HCT116 (cell line): ENCODE results near the gene VAV2. TPM values are rescaled to one million over a fixed set of nuclear protein-coding genes. Genes with fewer than 3 reads are reported as not detected.

Experiments
- ATAC-seq: fragments of 200-7000 bp; cut with Tn5 transposase; 2 replicates; pipeline ENCODE4 v1.9.1; 2020; ENCODE audit warnings: mild to moderate bottlenecking, moderate library complexity
- BruUV-seq: library from RNA; stranded (reverse); fragments of 400-500 nt; replicated peaks from 2 replicates; lab custom pipeline; 2021; lab: Mats Ljungman, UMichigan
- CTCF ChIA-PET: fragments of 300-600 bp; sonication (Branson Sonifier 250); formaldehyde crosslinking; loops from one replicate; lab custom pipeline; 2021; ENCODE audit warnings: antibody characterized with exemption; lab: Charles Lee
- POLR2A ChIA-PET: fragments of 300-600, 350-600 bp; sonication (Branson Sonifier 250); formaldehyde crosslinking; loops from one replicate; lab custom pipeline; 2021; ENCODE audit warnings: antibody characterized with exemption; lab: Charles Lee
- RAD21 ChIA-PET, 2 experiments: fragments of 300-600 bp; sonication (Branson Sonifier 250); formaldehyde crosslinking; loops; one replicate each; lab custom pipeline; 2023; ENCODE audit warnings: low total read pairs in 2 of 2; ENCODE audit not compliant: uncharacterized antibody in 2 of 2, unreplicated experiment in 2 of 2, low non-redundant PET in 1 of 2; lab: Charles Lee
- DNase-seq: peaks from one replicate; pipeline ENCODE4 v3.0.0-alpha.2; 2010; ENCODE audit warnings: low read depth, low spot score
- H2AFZ ChIP-seq: fragments of 200-600 bp; shearing (Covaris generic), sonication (generic); 2 replicates; pipeline ENCODE4 v1.6.1; 2017; ENCODE audit warnings: low read depth, mixed run types, mixed read lengths, antibody characterized with exemption, low read length; ENCODE audit not compliant: poor library complexity, severe bottlenecking
- H3K27ac ChIP-seq: 2 replicates; pipeline ENCODE4 v1.5.1; 2012; ENCODE audit warnings: low read depth, low read length
- H3K27me3 ChIP-seq: fragments of 200-600 bp; sonication (generic); 2 replicates; pipeline ENCODE4 v1.6.1; 2016; ENCODE audit warnings: mixed run types, low read length, mixed read lengths; ENCODE audit not compliant: insufficient read depth
- H3K36me3 ChIP-seq, 2 experiments: fragments of 200-500 bp in 1 of 2; fragments of 200-600 bp in 1 of 2; sonication (Bioruptor generic) in 1 of 2; sonication (generic) in 1 of 2; 2 replicates each; pipeline versions ENCODE4 v1.5.1 to v1.6.1; 2014 to 2016; ENCODE audit warnings: low read length in 2 of 2, inconsistent platforms in 1 of 2, mixed read lengths in 1 of 2, mixed run types in 1 of 2; ENCODE audit not compliant: insufficient read depth in 2 of 2, control insufficient read depth in 1 of 2
- H3K4me1 ChIP-seq, 2 experiments: fragments of 200-600 bp in 1 of 2; sonication (generic) in 1 of 2; 2 replicates each; pipeline versions ENCODE4 v1.5.1 to v1.6.1; 2012 to 2017; ENCODE audit warnings: low read length in 2 of 2, inconsistent platforms in 1 of 2, mild to moderate bottlenecking in 1 of 2, mixed read lengths in 1 of 2, mixed run types in 1 of 2, moderate library complexity in 1 of 2; ENCODE audit not compliant: insufficient read depth in 2 of 2, control insufficient read depth in 1 of 2
- H3K4me2 ChIP-seq: fragments of 200-600 bp; sonication (generic); 2 replicates; pipeline ENCODE4 v1.6.1; 2017; ENCODE audit warnings: mixed run types, low read length, mixed read lengths
- H3K4me3 ChIP-seq, 2 experiments: fragments of 200-600 bp in 1 of 2; sonication (generic) in 1 of 2; replicated peaks in 1 of 2; 2 replicates each; pipeline ENCODE4 v1.5.1; 2011 to 2016; ENCODE audit warnings: low read length in 2 of 2, control low read depth in 1 of 2, low read depth in 1 of 2, mild to moderate bottlenecking in 1 of 2, mixed read lengths in 1 of 2, mixed run types in 1 of 2
- H3K79me2 ChIP-seq: fragments of 200-600 bp; sonication (generic); 2 replicates; pipeline ENCODE4 v1.6.1; 2017; ENCODE audit warnings: mild to moderate bottlenecking, mixed run types, low read length, moderate library complexity, mixed read lengths; ENCODE audit not compliant: insufficient read depth
- H3K9ac ChIP-seq: fragments of 200-600 bp; sonication (generic); 2 replicates; pipeline ENCODE4 v1.6.1; 2016; ENCODE audit warnings: low read length, mixed read lengths
- H3K9me2 ChIP-seq: fragments of 200-600 bp; sonication (generic), shearing (Covaris generic); 2 replicates; pipeline ENCODE4 v1.6.1; 2017; ENCODE audit warnings: mixed run types, mild to moderate bottlenecking, moderate library complexity; ENCODE audit not compliant: insufficient read depth
- H3K9me3 ChIP-seq, 2 experiments: fragments of 200-500 bp in 1 of 2; fragments of 200-600 bp in 1 of 2; sonication (Bioruptor generic) in 1 of 2; sonication (generic) in 1 of 2; 2 replicates each; pipeline ENCODE4 v1.6.1; 2014 to 2017; ENCODE audit warnings: low read length in 2 of 2, mixed read lengths in 2 of 2, inconsistent platforms in 1 of 2, low read depth in 1 of 2, mild to moderate bottlenecking in 1 of 2, mixed run types in 1 of 2, moderate library complexity in 1 of 2; ENCODE audit not compliant: control insufficient read depth in 1 of 2, insufficient read depth in 1 of 2
- H4K20me1 ChIP-seq: fragments of 200-600 bp; sonication (generic), shearing (Covaris generic); 2 replicates; pipeline ENCODE4 v1.6.1; 2017; ENCODE audit warnings: mixed run types, mild to moderate bottlenecking, moderate library complexity; ENCODE audit not compliant: insufficient read depth
- CBX3 ChIP-seq: IDR thresholded peaks from 2 replicates; pipeline ENCODE4 v1.6.1; 2012; ENCODE audit warnings: low read depth
- CEBPB ChIP-seq: IDR thresholded peaks from 2 replicates; pipeline ENCODE4 v1.6.1; 2012; ENCODE audit warnings: low read depth
- EGR1 ChIP-seq: IDR thresholded peaks from 2 replicates; pipeline ENCODE4 v1.6.1; 2012; ENCODE audit warnings: low read depth
- ELF1 ChIP-seq: IDR thresholded peaks from 2 replicates; pipeline ENCODE4 v1.6.1; 2012; ENCODE audit warnings: low read depth, borderline replicate concordance
- EZH2phosphoT487 ChIP-seq: fragments of 200-600 bp; IDR thresholded peaks from 2 replicates; pipeline ENCODE4 v1.6.1; 2018; ENCODE audit warnings: antibody characterized with exemption, borderline replicate concordance
- FOSL1 ChIP-seq: IDR thresholded peaks from 2 replicates; pipeline ENCODE4 v1.6.1; 2012; ENCODE audit warnings: low read depth
- JUND ChIP-seq: IDR thresholded peaks from 2 replicates; pipeline ENCODE4 v1.6.1; 2012
- POLR2A ChIP-seq: IDR thresholded peaks from 2 replicates; pipeline ENCODE4 v1.7.0; 2011; ENCODE audit warnings: borderline replicate concordance; ENCODE audit not compliant: insufficient read depth, insufficient read length; ENCODE audit errors: extremely low read depth
- POLR2AphosphoS5 ChIP-seq: IDR thresholded peaks from 2 replicates; pipeline ENCODE4 v1.6.1; 2011; ENCODE audit warnings: mild to moderate bottlenecking, low read depth, low read length, moderate library complexity
- RAD21 ChIP-seq: IDR thresholded peaks from 2 replicates; pipeline ENCODE4 v1.6.1; 2012; ENCODE audit warnings: low read depth, mild to moderate bottlenecking
- SIN3A ChIP-seq: IDR thresholded peaks from 2 replicates; pipeline ENCODE4 v1.6.1; 2012; ENCODE audit warnings: low read depth
- SP1 ChIP-seq: IDR thresholded peaks from 2 replicates; pipeline ENCODE4 v1.6.1; 2012; ENCODE audit warnings: low read depth
- TCF7L2 ChIP-seq: IDR thresholded peaks from 2 replicates; pipeline ENCODE4 v1.7.0; 2011; ENCODE audit warnings: borderline replicate concordance, inconsistent platforms; ENCODE audit not compliant: insufficient read depth, insufficient read length; ENCODE audit errors: extremely low read depth
- ZFX ChIP-seq: fragments of 450-650 bp; IDR thresholded peaks from 2 replicates; pipeline ENCODE4 v1.6.1; 2017
- intact Hi-C: fragments of 100-400 bp; cut with micrococcal nuclease; formaldehyde crosslinking; loops from 2 replicates; pipeline ENCODE4 v1.10.0; 2022
- total RNA-seq: library from RNA; stranded (reverse); gene quantifications from one replicate; pipeline ENCODE4 v1.2.1, GENCODE V29; 2021; ENCODE audit not compliant: unreplicated experiment
- TF ChIP-seq, protein P1 (sequence below): IDR thresholded peaks from 2 replicates; pipeline ENCODE4 v1.6.1; 2011; ENCODE audit warnings: mild to moderate bottlenecking, low read length, moderate library complexity; ENCODE audit not compliant: insufficient replicate concordance; ENCODE audit errors: extremely low read depth
- TF ChIP-seq, protein P2 (sequence below): IDR thresholded peaks from 2 replicates; pipeline ENCODE4 v1.6.1; 2012
- TF ChIP-seq, protein P3 (sequence below): IDR thresholded peaks from 2 replicates; pipeline ENCODE4 v1.6.1; 2012
- TF ChIP-seq, protein P4 (sequence below), 3 experiments: fragments of 200-600 bp in 1 of 3; sonication (generic) in 1 of 3; IDR thresholded peaks in 2 of 3; conservative IDR thresholded peaks in 1 of 3; 2 replicates each; pipeline ENCODE4 v1.5.1; 2012 to 2017; ENCODE audit warnings: low read depth in 2 of 3, low read length in 2 of 3, antibody characterized with exemption in 1 of 3, borderline replicate concordance in 1 of 3, control low read depth in 1 of 3, mild to moderate bottlenecking in 1 of 3, mixed read lengths in 1 of 3, mixed run types in 1 of 3, moderate library complexity in 1 of 3; ENCODE audit not compliant: insufficient read depth in 1 of 3

Gene VAV2
- total RNA-seq, 1 experiment from 2014 or later, result 33.2 TPM

GRCh38 chr9:133854048-133854447, 138.1 kb downstream of the VAV2 start (continued):
- no peak for TF ChIP-seq CEBPB
- no peak for TF ChIP-seq ELF1

- TF ChIP-seq ELF1, result no peak
- no peak for TF ChIP-seq EGR1
- no peak for TF ChIP-seq EZH2phosphoT487
- TF ChIP-seq, protein P1, sequence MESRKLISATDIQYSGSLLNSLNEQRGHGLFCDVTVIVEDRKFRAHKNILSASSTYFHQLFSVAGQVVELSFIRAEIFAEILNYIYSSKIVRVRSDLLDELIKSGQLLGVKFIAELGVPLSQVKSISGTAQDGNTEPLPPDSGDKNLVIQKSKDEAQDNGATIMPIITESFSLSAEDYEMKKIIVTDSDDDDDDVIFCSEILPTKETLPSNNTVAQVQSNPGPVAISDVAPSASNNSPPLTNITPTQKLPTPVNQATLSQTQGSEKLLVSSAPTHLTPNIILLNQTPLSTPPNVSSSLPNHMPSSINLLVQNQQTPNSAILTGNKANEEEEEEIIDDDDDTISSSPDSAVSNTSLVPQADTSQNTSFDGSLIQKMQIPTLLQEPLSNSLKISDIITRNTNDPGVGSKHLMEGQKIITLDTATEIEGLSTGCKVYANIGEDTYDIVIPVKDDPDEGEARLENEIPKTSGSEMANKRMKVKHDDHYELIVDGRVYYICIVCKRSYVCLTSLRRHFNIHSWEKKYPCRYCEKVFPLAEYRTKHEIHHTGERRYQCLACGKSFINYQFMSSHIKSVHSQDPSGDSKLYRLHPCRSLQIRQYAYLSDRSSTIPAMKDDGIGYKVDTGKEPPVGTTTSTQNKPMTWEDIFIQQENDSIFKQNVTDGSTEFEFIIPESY, result no peak
- TF ChIP-seq, protein P2, sequence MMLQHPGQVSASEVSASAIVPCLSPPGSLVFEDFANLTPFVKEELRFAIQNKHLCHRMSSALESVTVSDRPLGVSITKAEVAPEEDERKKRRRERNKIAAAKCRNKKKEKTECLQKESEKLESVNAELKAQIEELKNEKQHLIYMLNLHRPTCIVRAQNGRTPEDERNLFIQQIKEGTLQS, result no peak
- TF ChIP-seq, protein P3, sequence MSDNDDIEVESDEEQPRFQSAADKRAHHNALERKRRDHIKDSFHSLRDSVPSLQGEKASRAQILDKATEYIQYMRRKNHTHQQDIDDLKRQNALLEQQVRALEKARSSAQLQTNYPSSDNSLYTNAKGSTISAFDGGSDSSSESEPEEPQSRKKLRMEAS, result no peak
- no peak for TF ChIP-seq TCF7L2
- TF ChIP-seq RAD21, result no peak
- TF ChIP-seq POLR2AphosphoS5, result no peak
- no peak for TF ChIP-seq POLR2A
- no peak for TF ChIP-seq CBX3
- TF ChIP-seq, protein P4, sequence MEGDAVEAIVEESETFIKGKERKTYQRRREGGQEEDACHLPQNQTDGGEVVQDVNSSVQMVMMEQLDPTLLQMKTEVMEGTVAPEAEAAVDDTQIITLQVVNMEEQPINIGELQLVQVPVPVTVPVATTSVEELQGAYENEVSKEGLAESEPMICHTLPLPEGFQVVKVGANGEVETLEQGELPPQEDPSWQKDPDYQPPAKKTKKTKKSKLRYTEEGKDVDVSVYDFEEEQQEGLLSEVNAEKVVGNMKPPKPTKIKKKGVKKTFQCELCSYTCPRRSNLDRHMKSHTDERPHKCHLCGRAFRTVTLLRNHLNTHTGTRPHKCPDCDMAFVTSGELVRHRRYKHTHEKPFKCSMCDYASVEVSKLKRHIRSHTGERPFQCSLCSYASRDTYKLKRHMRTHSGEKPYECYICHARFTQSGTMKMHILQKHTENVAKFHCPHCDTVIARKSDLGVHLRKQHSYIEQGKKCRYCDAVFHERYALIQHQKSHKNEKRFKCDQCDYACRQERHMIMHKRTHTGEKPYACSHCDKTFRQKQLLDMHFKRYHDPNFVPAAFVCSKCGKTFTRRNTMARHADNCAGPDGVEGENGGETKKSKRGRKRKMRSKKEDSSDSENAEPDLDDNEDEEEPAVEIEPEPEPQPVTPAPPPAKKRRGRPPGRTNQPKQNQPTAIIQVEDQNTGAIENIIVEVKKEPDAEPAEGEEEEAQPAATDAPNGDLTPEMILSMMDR (IDR thresholded peaks at IDR 0.05 in 2 of 3, conservative IDR thresholded peaks at IDR 0.05 in 1 of 3; ENCODE audit: borderline replicate concordance in 1 of 3, insufficient read depth in 1 of 3, low read depth in 2 of 3, low read length in 2 of 3), result no peak
- no peak for TF ChIP-seq JUND
- TF ChIP-seq SP1, result no peak
- TF ChIP-seq ZFX, result no peak
- no peak for TF ChIP-seq FOSL1
- TF ChIP-seq CEBPB, result no peak
- no peak for TF ChIP-seq SIN3A
- Histone ChIP-seq H3K27ac (no peak overlapping the region), H3K27me3 (no peaks in the 10 kb centered on the region), H3K4me3 (no peak overlapping the region), H4K20me1 (no peaks in the 10 kb centered on the region), H3K79me2 (0 out of 2 replicates have a peak, but pooled peaks cover 2% of the 10 kb centered on the region), H3K4me2 (no peak overlapping the region), H3K9me2 (no peaks in the 10 kb centered on the region), H2AFZ (no peak overlapping the region), H3K9me3 (no peaks in the 10 kb centered on the region), H3K9ac (no peak overlapping the region), H3K36me3 (no peaks in the 10 kb centered on the region), H3K4me1 (no peaks in the 10 kb centered on the region)
- ChIA-PET RAD21 (no interaction called here), CTCF (no interaction called here), POLR2A (no interaction called here)
- no peak for DNase-seq
- no peak for ATAC-seq
- intact Hi-C loops, result no loop called here
- BruUV-seq, result no TSS peak
Observed at GRCh38 chr9:133853331-133853730, 138.8 kb downstream of the VAV2 start.
